ENCODE data around the gene SMPDL3A. TPM values are rescaled to one million over a fixed set of nuclear protein-coding genes. Genes with fewer than 3 reads are reported as not detected.

Gene SMPDL3A
- 8.4 and 12.0 TPM in 2 replicates for total RNA-seq

GRCh38 chr6:122789182-122790027 lies at the start of gene SMPDL3A:
Gene SMPDL3A, plus strand, starts transcription at chr6:122789258. Its CDS starts 89 bp downstream, at chr6:122789347.

GRCh38 chr6:122779667-122780066 lies 9.4 kb upstream of the SMPDL3A start, which contains the start of gene FABP7:
Gene FABP7, plus strand, starts transcription at chr6:122779716. Its CDS starts 79 bp downstream, at chr6:122779795.

Other genes with a start within 250 kb of the SMPDL3A start
- gene PKIB, start 178.9 kb upstream of the SMPDL3A start, total RNA-seq: 0.29 TPM in 1 of 2 replicates, not detected in the other
- gene FABP7, start 9.5 kb upstream of the SMPDL3A start, total RNA-seq: not detected in 2 replicates
- gene CLVS2, start 207.0 kb downstream of the SMPDL3A start, total RNA-seq: under 0.01 TPM in 1 of 2 replicates, not detected in the other

Data from cardiac ventricle fibroblast (primary cell).